ENCODE measurements around the gene PBLD. TPM values are rescaled to one million over a fixed set of nuclear protein-coding genes. Genes with fewer than 3 reads are reported as not detected.

The PBLD gene
- total RNA-seq (2021) (4.9 and 6.2 TPM in 2 replicates), Bru-seq, nascent RNA (percentile 53 among the genes with signal in this experiment), BruChase-seq, experiment 1, labeled RNA remaining after a 2-hour chase (percentile 52 among the genes with signal in this experiment), BruChase-seq, experiment 2, labeled RNA remaining after a 6-hour chase (percentile 57 among the genes with signal in this experiment)
- long read RNA-seq, partial matches to known transcripts: 0 of 7 reads
- long read RNA-seq, other reads (novel, unspliced or antisense): 5 of 7 reads

DNA sequence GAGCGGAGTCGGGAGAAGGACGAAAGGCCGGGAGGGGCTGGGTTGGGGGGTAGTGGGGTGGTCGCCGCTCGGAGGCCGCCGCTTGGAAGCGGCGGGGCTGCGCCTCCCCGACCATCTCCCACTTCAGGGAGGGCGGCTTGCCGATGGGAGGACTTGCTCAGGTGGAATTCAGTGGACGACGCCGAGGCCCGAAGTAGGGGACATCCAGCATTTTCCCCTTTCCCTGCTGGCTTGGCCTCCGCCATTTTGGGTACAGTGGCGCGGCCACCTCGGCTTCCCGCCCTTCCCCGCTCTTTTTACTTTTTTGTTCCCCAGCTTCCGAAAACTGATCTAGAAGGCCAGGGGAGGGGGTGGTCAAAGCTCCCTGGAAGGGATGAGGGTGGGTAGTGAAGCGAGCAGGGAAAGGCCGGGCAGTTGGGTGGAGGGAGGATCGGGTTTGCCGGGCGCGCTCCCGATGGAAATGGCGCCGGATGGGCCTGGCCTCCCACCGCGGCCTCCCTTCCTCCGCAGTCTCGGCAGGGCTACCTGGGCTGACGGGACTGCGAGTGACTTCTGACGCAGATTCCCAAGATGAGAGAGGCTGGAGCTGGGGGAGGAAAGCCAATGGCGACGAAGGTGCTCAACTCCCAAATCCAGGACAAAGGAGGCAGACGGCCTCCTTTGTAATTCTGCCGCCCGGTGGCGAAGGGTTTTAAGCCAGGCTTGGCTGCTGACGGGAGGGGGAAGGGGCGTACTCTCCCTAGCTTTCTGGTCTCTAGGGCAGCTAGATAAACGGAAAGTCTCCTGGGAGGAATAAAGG lies at the start of gene PBLD:
Gene PBLD, minus strand, starts transcription at position 670 of the 799 bp plus-strand sequence. CDS start 26,084 bp downstream, outside the sequence.
- H3K36me3 ChIP-seq (ENCODE audit: insufficient read depth, low read length, poor library complexity, severe bottlenecking): peaks cover 25% of the 10 kb centered on the region
- peaks cover 55% of the 10 kb centered on the region for H3K4me1 ChIP-seq (ENCODE audit: insufficient read depth, low read length, poor library complexity, severe bottlenecking)
- peak; percentile 91 for DNase-seq (ENCODE audit: low spot score)
- H3K27me3 ChIP-seq (replicated peaks; ENCODE audit: insufficient read depth, low read depth, low read length, poor library complexity): no peaks in the 10 kb centered on the region
- intact Hi-C loops (cut with micrococcal nuclease; ENCODE audit: unreplicated experiment): loop anchor here (10.0 kb wide), 1 partner anchor 258 kb away; the partner anchor contains the start of gene HERC4
- H3K9me3 ChIP-seq (ENCODE audit: low read depth, low read length, poor library complexity, severe bottlenecking): no peaks in the 10 kb centered on the region
- ChIA-PET POLR2A (ENCODE audit: low non-redundant PET) (interaction anchor here (0.6 to 0.7 kb wide), 2 partner anchors 15 to 75 kb away, joined by 3 read pairs; no protein-coding TSS in a partner anchor), CTCF (interaction anchor here (1.1 kb wide), 1 partner anchor 120 kb away, joined by 13 read pairs; no protein-coding TSS in a partner anchor)
- no TSS peak for BruUV-seq (replicated peaks)
- TF ChIP-seq, protein P1, sequence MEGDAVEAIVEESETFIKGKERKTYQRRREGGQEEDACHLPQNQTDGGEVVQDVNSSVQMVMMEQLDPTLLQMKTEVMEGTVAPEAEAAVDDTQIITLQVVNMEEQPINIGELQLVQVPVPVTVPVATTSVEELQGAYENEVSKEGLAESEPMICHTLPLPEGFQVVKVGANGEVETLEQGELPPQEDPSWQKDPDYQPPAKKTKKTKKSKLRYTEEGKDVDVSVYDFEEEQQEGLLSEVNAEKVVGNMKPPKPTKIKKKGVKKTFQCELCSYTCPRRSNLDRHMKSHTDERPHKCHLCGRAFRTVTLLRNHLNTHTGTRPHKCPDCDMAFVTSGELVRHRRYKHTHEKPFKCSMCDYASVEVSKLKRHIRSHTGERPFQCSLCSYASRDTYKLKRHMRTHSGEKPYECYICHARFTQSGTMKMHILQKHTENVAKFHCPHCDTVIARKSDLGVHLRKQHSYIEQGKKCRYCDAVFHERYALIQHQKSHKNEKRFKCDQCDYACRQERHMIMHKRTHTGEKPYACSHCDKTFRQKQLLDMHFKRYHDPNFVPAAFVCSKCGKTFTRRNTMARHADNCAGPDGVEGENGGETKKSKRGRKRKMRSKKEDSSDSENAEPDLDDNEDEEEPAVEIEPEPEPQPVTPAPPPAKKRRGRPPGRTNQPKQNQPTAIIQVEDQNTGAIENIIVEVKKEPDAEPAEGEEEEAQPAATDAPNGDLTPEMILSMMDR (conservative IDR thresholded peaks at IDR 0.05; ENCODE audit: low read depth, low read length): peak; percentile 62
- no peak for TF ChIP-seq EZH2 (IDR thresholded peaks at IDR 0.05; ENCODE audit: borderline replicate concordance, low read depth, low read length, poor library complexity, severe bottlenecking)
- H3K4me3 ChIP-seq (ENCODE audit: low read depth, low read length, poor library complexity, severe bottlenecking): peak within 1 kb of the TSS; percentile 94
- H3K27ac ChIP-seq (ENCODE audit: low read depth, low read length, poor library complexity, severe bottlenecking): peak within 1 kb of the TSS; percentile 99

DNA sequence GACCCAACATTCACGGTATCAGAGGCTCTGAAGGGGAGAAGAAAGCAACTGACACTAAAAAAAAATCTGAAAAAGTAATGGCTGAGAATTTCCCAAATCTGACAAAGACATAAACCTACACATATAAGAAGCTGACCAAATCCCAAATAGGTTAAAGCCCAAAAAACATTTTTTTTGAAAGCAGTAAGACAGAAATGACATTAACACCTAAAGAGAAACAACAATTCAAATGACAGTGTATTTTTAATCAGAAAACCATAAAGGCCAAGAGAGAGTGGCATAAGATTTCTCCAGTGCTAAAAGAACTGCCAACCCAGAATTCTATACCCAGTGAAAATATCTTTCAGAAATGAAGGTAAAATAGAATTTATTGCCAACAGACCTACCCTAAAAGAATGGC lies 38.9 kb upstream of the PBLD start:
- no peak overlapping the region for H3K27ac ChIP-seq (ENCODE audit: low read depth, low read length, poor library complexity, severe bottlenecking)
- TF ChIP-seq, protein P1 (conservative IDR thresholded peaks at IDR 0.05; ENCODE audit: low read depth, low read length): no peak
- TF ChIP-seq EZH2 (IDR thresholded peaks at IDR 0.05; ENCODE audit: borderline replicate concordance, low read depth, low read length, poor library complexity, severe bottlenecking): no peak
- H3K27me3 ChIP-seq (replicated peaks; ENCODE audit: insufficient read depth, low read depth, low read length, poor library complexity): no peaks in the 10 kb centered on the region
- CTCF ChIA-PET: no interaction called here
- intact Hi-C loops (cut with micrococcal nuclease; ENCODE audit: unreplicated experiment): no loop called here
- no TSS peak for BruUV-seq (replicated peaks)
- no peak for DNase-seq (ENCODE audit: low spot score)
- no peak overlapping the region for H3K4me3 ChIP-seq (ENCODE audit: low read depth, low read length, poor library complexity, severe bottlenecking)
- H3K9me3 ChIP-seq (ENCODE audit: low read depth, low read length, poor library complexity, severe bottlenecking): peaks cover 5% of the 10 kb centered on the region
- peaks cover 37% of the 10 kb centered on the region for H3K36me3 ChIP-seq (ENCODE audit: insufficient read depth, low read length, poor library complexity, severe bottlenecking)
- POLR2A ChIA-PET (ENCODE audit: low non-redundant PET): no interaction called here
- H3K4me1 ChIP-seq (ENCODE audit: insufficient read depth, low read length, poor library complexity, severe bottlenecking): no peaks in the 10 kb centered on the region

DNA sequence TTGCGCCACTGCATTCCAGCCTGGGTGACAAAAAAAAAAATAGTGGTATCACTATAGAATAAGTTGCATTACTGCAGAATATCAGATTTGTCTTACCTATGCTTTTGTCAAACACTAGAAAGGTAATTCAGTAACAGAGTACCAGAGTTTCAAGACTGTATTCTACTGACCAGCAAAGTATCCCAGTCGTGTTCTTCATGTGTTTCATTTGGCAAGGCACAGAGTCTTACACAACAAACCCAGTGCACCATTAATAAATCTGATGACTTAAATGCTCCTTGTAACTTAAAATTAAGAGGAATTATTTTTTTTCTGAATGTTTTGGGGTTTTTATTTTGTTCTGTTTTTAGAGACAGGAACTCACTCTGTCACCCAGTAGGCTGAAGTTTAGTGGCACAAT lies 34.4 kb upstream of the PBLD start:
- Histone ChIP-seq H3K27me3 (replicated peaks; ENCODE audit: insufficient read depth, low read depth, low read length, poor library complexity) (no peaks in the 10 kb centered on the region), H3K36me3 (ENCODE audit: insufficient read depth, low read length, poor library complexity, severe bottlenecking) (peaks cover 32% of the 10 kb centered on the region), H3K27ac (ENCODE audit: low read depth, low read length, poor library complexity, severe bottlenecking) (no peak overlapping the region), H3K4me1 (ENCODE audit: insufficient read depth, low read length, poor library complexity, severe bottlenecking) (no peaks in the 10 kb centered on the region), H3K4me3 (ENCODE audit: low read depth, low read length, poor library complexity, severe bottlenecking) (no peak overlapping the region), H3K9me3 (ENCODE audit: low read depth, low read length, poor library complexity, severe bottlenecking) (no peaks in the 10 kb centered on the region)
- DNase-seq (ENCODE audit: low spot score): no peak
- ChIA-PET POLR2A (ENCODE audit: low non-redundant PET) (no interaction called here), CTCF (no interaction called here)
- TF ChIP-seq, protein P1 (conservative IDR thresholded peaks at IDR 0.05; ENCODE audit: low read depth, low read length): no peak
- TF ChIP-seq EZH2 (IDR thresholded peaks at IDR 0.05; ENCODE audit: borderline replicate concordance, low read depth, low read length, poor library complexity, severe bottlenecking): no peak
- intact Hi-C loops (cut with micrococcal nuclease; ENCODE audit: unreplicated experiment): no loop called here
- BruUV-seq (replicated peaks): no TSS peak

All from A673 (cell line).